Fibroblast of gingiva (primary cell): ENCODE data around the gene RADIL.
A peak's percentile ranks its signal among the peaks of the same experiment; 100 is the strongest.

Experiments
- DNase-seq: peaks from one replicate; pipeline ENCODE4 v3.0.0-alpha.2; 2011; ENCODE audit warnings: low read depth

RADIL gene

DNA sequence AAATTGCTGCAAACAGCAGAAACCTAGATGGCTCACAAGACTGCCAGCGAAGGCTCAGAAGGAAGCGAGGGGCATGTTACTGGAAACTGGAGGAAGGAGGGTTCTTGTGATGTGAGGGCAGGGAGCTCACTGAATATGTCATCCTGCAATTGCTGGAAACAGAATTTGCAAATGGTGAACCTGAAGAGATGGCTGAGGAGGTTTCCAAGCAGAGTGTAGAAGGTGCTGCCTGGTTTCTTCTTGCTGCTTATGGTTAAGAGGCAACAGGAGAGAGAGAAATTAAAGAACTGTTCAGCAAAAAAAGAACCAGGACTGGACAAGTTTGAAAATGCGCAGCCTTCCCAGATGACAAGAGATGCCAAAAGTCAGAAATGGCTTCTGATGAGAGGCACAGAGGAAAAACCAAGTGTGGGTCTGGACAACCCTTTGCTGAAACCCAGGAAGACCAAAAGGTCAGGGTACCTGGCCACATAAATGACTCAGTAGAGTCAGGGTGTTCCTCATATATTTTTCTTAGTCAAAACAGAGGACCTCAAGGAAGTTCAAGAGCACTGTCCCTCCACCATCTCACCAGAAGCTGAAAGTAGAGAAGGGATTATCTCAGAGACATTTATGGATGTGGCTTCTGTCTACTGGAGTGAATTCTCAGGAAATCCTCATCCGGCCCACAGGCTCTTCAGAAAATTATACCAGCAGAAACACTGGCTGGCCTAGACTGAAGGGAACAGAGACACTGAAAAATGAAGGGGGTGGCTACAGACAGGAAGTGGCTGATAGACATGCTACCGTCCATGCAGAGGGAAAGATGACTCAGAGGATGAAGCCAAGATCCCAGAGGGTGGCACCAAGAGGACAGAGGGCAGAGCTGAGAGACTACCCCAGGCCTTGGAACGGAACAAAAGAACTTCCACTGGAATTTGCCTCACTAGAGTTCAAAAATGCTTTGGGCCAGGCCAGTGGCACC, 31.8 kb downstream of the RADIL start:
- no peak for DNase-seq

GRCh38 chr7:4850262-4850795, 33.2 kb downstream of the RADIL start:
- DNase-seq: no peak

- peak; percentile 22 for DNase-seq
These were observed 34.1 kb downstream of the RADIL start for GRCh38 chr7:4849390-4849789.

- DNase-seq: peak; percentile 28
These were observed 37.8 kb downstream of the RADIL start for GRCh38 chr7:4845740-4846142.

- DNase-seq: no peak
These were observed 41.0 kb downstream of the RADIL start for GRCh38 chr7:4842319-4843064.

DNA sequence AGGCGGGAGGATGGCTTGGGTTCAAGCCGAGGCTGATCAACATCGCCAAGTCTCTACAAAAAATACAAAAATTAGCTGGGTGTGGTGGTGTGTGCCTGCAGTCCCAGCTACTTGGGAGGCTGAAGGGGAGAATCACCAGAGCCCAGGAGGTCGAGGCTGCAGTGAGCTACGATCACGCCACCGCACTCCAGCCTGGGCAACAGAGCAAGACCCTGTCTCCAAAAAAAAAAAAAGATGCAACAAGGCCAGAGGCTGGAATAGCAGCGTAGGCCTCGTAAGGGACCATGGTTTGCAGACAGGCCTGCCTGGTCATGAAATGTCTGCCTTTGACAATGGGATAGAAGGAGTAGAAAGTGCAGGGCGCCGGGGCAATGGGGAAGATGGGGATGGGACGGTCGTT, 41.7 kb downstream of the RADIL start:
- DNase-seq: no peak

- DNase-seq: no peak
These were observed 42.3 kb downstream of the RADIL start for GRCh38 chr7:4841007-4841784.

GRCh38 chr7:4840079-4840501, 43.4 kb downstream of the RADIL start:
- no peak for DNase-seq

DNA sequence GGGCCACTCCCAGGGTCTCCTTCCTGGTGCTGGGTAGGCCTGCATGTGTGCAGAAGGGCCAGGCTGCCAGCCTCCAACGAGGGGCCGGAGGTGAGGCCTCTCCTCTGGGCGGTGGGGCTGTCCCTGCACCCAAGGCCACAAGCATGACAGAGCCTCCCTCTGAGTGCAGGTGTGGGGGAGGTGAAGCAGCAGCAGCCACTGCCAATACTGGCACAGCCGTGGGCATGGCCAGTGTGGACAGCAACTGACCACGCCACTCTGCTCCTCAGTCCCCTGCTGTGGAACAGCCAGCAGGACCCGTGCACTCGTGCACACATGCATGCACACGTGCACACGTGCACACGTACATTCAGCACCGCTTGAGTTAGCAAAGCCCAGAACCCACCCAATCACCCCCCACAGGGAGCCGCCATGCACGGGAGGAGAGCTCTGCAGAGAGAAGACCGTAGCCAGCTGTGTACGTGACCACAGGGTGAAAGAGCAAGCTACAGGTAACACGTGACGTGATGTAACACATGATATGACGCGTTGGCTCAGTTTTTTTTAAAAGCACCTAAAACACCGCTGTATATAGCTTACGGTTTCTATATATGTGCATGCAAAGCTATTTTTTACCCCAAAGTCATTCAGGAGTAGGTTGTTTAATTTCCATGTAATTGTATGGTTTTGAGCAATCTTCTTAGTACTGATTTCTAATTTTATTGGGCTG, 44.7 kb downstream of the RADIL start:
- DNase-seq: no peak

GRCh38 chr7:4837803-4838625, 45.5 kb downstream of the RADIL start:
- no peak for DNase-seq

- no peak for DNase-seq
These were observed 46.3 kb downstream of the RADIL start for GRCh38 chr7:4837041-4837802.

DNA sequence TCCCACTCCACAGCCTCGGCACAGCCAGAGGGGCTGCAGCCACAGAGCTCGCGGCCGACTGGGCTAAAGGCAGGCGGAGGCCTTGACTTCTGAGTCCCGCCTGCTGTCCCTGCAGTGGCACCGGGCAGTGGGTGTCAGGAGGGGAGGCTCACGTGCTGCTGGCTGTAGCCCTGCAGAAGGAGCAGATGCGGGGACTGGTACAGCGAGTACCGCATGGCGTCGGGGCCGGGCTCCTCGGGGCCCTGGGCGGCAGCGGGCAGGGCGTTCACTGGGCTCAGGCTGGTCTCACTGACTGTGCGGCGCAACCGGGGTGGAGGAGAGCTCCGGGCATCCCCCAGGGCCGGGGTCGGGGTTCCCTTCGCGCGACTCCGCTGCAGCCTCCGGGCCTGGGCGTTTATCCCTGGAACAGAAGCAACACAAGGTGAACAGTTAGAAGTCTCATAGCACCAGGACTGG, 47.3 kb downstream of the RADIL start:
- no peak for DNase-seq

DNA sequence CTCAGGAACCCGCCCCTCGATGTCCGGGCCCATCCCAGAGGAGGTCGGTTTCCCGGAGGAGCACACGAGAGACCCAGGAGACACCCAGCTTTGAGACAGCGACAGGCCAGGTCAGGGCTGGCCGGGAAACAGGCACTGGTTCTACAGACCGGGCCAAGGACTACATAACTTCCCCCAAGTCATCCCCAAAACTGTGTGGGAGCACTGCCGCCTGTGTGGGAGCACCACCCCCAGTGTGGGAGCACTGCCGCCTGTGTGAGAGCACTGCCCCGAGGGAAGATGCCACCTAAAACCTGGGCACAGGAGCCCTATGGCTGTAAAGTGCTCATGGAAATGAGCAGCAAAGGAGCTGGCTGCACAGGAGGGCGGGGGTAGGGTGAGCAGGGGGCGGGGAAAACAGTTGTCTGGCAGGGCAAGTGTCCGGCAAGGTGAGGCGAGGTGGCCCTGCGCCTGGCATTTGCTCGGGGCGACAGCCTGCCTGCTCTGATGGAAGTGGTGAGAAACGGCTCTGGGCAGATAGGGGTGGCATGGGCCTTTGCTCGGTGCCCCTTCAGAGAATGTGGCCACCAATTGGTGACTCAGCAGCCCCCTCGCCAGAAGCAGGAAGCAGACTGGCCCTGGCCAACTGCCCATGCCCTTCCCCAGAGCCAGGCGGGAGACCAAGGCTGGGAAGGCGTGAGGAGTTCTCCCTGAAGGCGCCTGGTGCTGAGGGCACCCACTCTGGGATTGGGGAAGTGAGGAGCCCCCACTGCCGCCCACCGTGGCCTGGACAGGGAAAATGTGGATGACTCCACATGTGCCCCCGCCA, 47.9 kb downstream of the RADIL start:
- no peak for DNase-seq

DNA sequence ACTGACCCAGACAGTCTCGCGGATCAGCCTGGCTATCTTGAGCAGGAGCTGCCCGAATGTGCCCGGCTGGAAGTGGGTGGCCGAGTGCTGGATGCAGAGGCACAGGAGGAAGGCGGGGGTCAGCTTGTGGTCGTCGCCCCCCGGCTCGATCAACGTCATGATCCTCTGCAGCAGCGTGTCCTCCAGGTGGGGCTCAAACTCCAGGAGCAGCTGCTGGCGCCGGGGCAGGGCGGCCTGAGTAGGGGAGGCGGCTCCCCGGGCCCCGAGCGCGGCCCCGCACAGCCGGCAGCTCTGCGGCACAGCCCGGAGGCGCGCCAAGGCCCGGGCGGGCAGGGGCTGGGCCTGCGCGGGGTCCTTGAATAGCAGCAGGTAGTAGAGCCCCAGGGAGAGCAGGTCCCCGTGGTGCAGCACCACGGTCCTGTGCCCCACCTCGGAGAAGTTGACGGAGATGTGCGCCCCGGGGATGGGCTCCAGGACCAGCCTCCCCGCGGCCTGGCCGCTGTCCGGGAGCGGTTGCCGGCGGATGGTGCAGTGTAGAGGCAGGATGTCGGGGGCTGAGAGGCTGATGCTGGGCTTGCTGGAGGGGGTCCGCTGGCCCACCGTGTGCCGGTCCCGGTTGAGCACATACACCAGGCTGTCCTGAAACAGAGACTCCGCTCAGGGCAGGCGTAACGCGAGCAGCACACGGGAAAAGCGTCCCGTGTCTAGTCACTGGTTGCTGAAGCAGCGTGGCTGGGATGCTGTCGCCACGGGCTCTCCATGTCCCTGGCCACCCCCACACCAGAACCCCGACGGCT, 48.7 kb downstream of the RADIL start:
- no peak for DNase-seq

GRCh38 chr7:4833691-4834600, 49.6 kb downstream of the RADIL start:
- DNase-seq: no peak

DNA sequence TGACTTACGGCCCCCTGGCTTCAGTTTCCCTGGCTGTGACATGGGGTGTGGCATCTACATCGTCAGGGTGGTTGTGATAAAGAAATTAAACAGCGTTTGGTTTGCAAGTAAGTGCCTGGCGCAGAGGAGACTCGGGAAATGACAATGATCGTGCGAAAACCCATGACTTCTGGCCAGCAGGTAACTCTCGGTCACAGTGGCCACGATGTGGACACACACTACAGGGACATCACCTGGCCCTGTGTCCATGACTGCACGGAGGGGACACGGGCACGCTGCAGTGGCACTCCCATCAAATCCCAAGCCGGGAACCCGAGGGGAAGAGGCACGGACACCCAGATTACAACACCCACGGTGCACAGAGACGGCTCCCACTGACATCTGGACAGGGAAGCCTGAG, 50.3 kb downstream of the RADIL start:
- DNase-seq: no peak

GRCh38 chr7:4832711-4833110, 50.8 kb downstream of the RADIL start:
- no peak for DNase-seq
